Calu3 (cell line): Measurements from ENCODE around the gene EXD2. TPM values are rescaled to one million over a fixed set of nuclear protein-coding genes. Genes with fewer than 3 reads are reported as not detected.

Source experiments
- BruUV-seq: library from RNA; stranded (reverse); fragments of 400-500 nt; replicated peaks from 2 replicates; lab custom pipeline; 2021; lab: Mats Ljungman, UMichigan
- CTCF ChIA-PET: fragments of 300-600 bp; sonication (Branson Sonifier 250); formaldehyde crosslinking; loops from one replicate; lab custom pipeline; 2022; ENCODE audit warnings: antibody characterized with exemption; lab: Charles Lee
- DNase-seq: peaks from one replicate; pipeline ENCODE4 v3.0.0; 2022
- H3K27ac Mint-ChIP-seq: one replicate; pipeline ENCODE4 v1.8.0; 2022; ENCODE audit warnings: mixed read lengths; ENCODE audit not compliant: unreplicated experiment
- H3K27me3 Mint-ChIP-seq: one replicate; pipeline ENCODE4 v1.8.0; 2022; ENCODE audit warnings: mixed read lengths; ENCODE audit not compliant: unreplicated experiment
- H3K36me3 Mint-ChIP-seq: one replicate; pipeline ENCODE4 v1.8.0; 2022; ENCODE audit warnings: mild to moderate bottlenecking, moderate library complexity, mixed read lengths; ENCODE audit not compliant: insufficient read depth, unreplicated experiment
- H3K4me1 Mint-ChIP-seq: one replicate; pipeline ENCODE4 v1.8.0; 2022; ENCODE audit warnings: mild to moderate bottlenecking, low read depth, mixed read lengths; ENCODE audit not compliant: unreplicated experiment
- H3K4me3 Mint-ChIP-seq: one replicate; pipeline ENCODE4 v1.8.0; 2022; ENCODE audit warnings: mild to moderate bottlenecking, low read depth, moderate library complexity, mixed read lengths; ENCODE audit not compliant: unreplicated experiment
- H3K9me3 Mint-ChIP-seq: one replicate; pipeline ENCODE4 v1.8.0; 2022; ENCODE audit warnings: low read depth, mixed read lengths; ENCODE audit not compliant: unreplicated experiment
- CTCF ChIP-seq: fragments of 200-600 bp; IDR thresholded peaks from one replicate; pipeline ENCODE4 v1.8.0; 2022; ENCODE audit warnings: antibody characterized with exemption; ENCODE audit not compliant: unreplicated experiment
- intact Hi-C: fragments of 100-400 bp; cut with micrococcal nuclease; formaldehyde crosslinking; loops from one replicate; pipeline ENCODE4 v1.10.0; 2022; ENCODE audit not compliant: unreplicated experiment
- total RNA-seq: library from RNA; stranded (reverse); gene quantifications from 2 replicates; pipeline ENCODE4 v1.2.3, GENCODE V29; 2022

EXD2 gene
- total RNA-seq, 1 experiment from 2014 or later: 13.1 TPM

- no peak for TF ChIP-seq CTCF
- intact Hi-C loops: loop anchor here (5.0 kb wide), 1 partner anchor 151 kb away; the partner anchor contains the start of genes ERH and SLC39A9
- DNase-seq: no peak
- no peak overlapping the region for H3K4me3 Mint-ChIP-seq
- CTCF ChIA-PET: no interaction called here
- no peaks in the 10 kb centered on the region for H3K9me3 Mint-ChIP-seq
- BruUV-seq: no TSS peak
- H3K36me3 Mint-ChIP-seq: peaks cover 4% of the 10 kb centered on the region
- H3K27ac Mint-ChIP-seq: no peak overlapping the region
- H3K27me3 Mint-ChIP-seq: no peaks in the 10 kb centered on the region
- H3K4me1 Mint-ChIP-seq: peaks cover 9% of the 10 kb centered on the region
Measured at GRCh38 chr14:69246331-69246730, 55.0 kb downstream of the EXD2 start.

GRCh38 chr14:69247676-69248440 is 56.6 kb downstream of the EXD2 start:
- Mint-ChIP-seq H3K27ac (no peak overlapping the region), H3K4me1 (no peaks in the 10 kb centered on the region), H3K27me3 (no peaks in the 10 kb centered on the region), H3K4me3 (no peak overlapping the region), H3K36me3 (no peaks in the 10 kb centered on the region), H3K9me3 (no peaks in the 10 kb centered on the region)
- DNase-seq: no peak
- intact Hi-C loops: loop anchor here (5.0 kb wide), 1 partner anchor 149 kb away; the partner anchor contains the start of genes ERH and SLC39A9
- peak; percentile 17 for TF ChIP-seq CTCF
- CTCF ChIA-PET: no interaction called here
- BruUV-seq: no TSS peak

- no peak overlapping the region for H3K4me3 Mint-ChIP-seq
- no peak for TF ChIP-seq CTCF
- H3K4me1 Mint-ChIP-seq: no peaks in the 10 kb centered on the region
- CTCF ChIA-PET: no interaction called here
- intact Hi-C loops: loop anchor here (5.0 kb wide), 1 partner anchor 148 kb away; the partner anchor contains the start of genes ERH and SLC39A9
- DNase-seq: no peak
- BruUV-seq: no TSS peak
- no peaks in the 10 kb centered on the region for H3K9me3 Mint-ChIP-seq
- H3K27ac Mint-ChIP-seq: no peak overlapping the region
- no peaks in the 10 kb centered on the region for H3K36me3 Mint-ChIP-seq
- peaks cover 14% of the 10 kb centered on the region for H3K27me3 Mint-ChIP-seq
Measured at GRCh38 chr14:69249603-69250002, 58.3 kb downstream of the EXD2 start.

GRCh38 chr14:69252851-69253250 is 61.6 kb downstream of the EXD2 start:
- Mint-ChIP-seq H3K27ac (no peak overlapping the region), H3K36me3 (no peaks in the 10 kb centered on the region), H3K27me3 (peaks cover 26% of the 10 kb centered on the region), H3K9me3 (no peaks in the 10 kb centered on the region), H3K4me3 (no peak overlapping the region), H3K4me1 (no peaks in the 10 kb centered on the region)
- intact Hi-C loops: no loop called here
- DNase-seq: no peak
- no TSS peak for BruUV-seq
- CTCF ChIA-PET: no interaction called here
- TF ChIP-seq CTCF: no peak
